HPDE6-E6E7 (cell line): ENCODE measurements around the gene OSBPL10.

Source experiments
- DNase-seq: peaks from one replicate; pipeline ENCODE4 v3.0.0; 2011; ENCODE audit warnings: missing footprints; ENCODE audit errors: extremely low spot score

The OSBPL10 gene

DNA sequence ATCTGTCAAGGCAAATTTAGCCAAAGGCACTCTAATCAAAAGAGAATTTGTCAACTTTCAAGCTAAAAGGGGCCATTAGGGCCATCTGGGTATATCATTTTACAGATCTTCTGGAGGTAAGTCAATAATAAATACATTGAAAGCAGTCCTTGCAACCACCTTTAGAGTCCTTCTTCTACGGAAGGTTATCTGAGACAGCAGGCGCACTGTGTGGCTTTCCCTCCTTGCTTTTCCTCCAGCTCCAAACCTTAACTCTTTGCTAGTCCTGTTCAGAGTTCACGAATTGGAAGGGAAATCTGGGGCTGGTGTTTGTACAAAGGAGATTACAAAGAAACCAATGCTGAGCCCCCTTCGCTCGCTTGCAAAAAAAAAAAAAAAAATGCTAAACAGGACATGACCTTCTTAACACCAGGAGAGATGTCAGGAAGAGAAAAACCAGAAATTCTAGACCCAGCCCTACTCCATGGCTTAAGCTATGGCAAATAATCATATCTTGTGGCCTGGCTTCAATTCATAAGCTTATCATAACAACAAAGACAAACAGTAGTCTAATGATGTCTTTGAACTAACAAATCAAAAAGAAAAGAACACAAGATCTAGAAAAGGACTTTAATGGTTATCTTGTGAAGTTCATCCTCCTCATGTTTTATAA lies 232.7 kb downstream of the OSBPL10 start:
- DNase-seq = no peak

DNA sequence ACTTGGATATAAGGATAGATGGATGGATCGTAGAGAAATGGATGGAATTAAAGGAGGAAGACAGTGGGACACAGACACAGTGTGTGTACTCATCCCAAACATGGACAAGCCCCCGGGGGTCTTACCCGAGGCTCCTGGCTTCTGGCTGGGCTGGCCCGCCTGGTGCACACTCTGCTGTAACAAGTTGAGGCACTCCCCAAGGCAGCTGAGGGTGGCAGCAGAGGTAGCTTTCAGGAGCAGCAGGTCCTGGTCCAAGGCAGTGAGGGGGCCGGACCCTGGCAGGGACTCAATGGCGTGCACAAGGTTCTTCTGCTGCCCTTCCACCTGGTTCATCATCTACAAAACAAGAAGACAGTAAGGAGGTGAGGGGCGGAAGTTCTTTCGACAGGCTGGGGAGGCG lies 233.3 kb downstream of the OSBPL10 start:
- DNase-seq = no peak

DNA sequence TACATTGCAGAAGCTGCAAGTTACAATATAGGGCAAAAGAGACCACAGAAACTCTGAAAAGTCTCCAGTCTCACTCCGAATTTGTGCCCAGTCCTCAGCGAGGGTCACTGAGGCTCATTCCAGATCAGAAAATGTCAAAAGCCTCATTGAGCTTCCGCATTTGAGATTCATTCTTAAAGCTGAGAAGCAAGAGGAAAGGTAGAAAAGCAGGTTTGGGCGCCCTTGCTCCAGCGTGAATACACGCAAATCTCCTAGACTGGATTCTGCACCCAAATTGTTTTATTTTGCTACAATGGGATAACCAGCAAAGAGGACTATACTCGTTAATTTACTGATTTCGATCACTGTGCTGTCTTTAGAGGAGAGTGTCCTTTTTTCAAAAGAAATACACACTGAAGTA lies 236.1 kb downstream of the OSBPL10 start:
- DNase-seq = no peak

DNA sequence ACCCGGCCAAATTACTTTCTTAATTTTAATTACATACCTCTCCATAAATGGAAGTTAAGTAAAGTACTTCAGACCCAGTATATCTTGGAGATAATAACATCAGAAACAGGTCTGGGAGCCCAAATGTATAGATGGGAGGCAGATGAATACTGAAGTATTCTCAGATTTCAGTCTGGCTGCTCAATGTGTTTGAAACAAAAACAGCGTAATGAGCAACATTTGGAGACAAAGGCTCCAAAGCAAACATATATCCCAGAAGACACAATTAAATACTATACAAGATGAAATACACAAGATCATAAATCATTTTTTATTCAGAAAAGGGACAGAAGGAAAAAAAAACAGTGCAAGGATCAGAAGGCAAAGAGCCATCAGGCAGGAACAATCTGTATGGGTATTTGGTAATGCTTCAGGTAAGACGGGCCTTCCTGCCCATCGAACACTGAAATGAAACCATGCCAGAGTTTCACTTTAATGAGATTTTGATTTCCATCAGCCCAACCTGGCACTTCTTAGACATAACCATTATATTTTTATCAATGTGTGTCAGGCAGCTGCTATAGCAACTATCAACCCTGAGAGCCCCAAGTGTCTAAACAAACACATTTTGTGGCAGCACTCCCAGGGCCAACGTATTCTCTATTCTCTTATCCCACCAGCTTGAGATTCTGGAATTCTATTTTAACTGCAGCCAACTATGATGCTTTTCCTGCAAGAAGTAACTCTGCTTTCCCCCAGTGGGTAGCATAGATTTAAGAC lies 237.6 kb downstream of the OSBPL10 start:
- no peak for DNase-seq

DNA sequence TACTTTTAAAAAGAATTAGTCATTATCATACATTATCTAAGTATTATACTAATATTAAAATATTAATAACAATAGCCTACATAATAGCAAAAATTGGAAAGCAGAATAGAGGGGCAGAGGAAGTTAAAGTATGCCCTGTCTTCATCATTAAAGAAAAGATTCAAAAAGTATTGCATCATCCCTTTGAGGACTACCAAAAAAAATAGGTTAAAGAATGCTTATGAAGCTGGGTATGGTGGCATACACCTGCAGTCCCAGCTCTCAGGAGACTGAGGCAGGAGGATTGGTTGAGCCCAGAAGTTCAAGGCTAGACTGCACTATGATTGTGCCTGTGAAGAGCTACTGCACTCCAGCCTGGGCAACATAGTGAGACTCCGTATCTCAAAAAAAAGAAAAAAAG lies 240.7 kb downstream of the OSBPL10 start:
- DNase-seq = no peak

DNA sequence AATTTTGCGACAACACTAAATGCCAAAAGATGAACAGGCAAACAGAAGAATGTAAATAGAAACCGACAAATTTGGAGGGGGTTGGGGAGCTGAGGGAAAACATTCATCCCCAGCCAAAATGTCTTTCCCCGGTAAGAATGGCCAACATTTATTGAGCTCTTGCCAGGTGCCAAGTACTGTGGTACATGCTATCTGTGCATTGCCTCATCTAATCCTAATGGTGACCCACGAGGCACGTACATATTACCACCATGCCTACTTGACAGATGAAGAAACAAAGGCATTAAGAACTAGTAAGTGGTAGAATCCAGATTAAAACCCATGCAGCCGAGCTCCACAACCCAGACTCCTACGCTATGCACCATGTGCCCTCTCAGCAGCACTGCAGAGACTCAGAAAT lies 242.7 kb downstream of the OSBPL10 start:
- no peak for DNase-seq

DNA sequence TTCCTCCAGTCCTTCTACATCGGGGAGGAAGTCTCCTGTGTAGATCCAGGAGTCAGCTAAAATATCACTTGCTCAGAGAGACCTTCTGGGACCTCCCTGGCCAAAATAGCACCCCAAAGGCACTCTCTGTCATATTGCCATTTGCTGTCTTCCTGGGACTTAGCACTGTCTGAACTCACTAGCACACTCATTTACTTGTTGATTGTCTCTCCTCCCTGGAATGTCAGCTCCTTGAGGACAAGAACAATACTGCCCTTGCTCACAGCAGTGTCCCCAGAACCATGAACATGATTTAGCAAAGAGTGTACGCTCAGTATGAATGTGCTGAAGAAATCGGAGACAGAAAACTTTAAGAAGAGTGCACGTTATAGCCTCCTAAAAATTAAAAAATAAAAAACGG lies 245.4 kb downstream of the OSBPL10 start:
- no peak for DNase-seq

DNA sequence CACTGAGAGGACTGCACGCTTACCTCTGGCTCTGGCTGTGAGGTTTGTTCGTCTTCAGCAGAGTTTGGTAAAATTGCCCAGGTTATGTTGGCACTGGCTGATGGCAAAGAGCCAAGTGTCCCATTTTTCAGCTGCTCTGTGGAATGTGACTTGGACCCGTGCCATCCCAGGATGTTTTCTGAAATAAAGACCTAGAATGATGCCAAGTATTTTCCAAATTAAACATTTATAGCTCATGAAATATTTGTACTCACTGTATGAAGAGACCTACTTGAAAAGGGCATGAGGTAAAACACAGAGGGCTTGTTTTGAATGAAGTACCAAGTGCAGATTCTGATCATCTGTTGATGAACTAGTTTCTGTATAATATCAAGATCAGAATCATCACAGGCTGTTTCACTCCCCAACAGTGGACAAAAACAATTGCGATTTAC lies 247.8 kb downstream of the OSBPL10 start:
- no peak for DNase-seq

DNA sequence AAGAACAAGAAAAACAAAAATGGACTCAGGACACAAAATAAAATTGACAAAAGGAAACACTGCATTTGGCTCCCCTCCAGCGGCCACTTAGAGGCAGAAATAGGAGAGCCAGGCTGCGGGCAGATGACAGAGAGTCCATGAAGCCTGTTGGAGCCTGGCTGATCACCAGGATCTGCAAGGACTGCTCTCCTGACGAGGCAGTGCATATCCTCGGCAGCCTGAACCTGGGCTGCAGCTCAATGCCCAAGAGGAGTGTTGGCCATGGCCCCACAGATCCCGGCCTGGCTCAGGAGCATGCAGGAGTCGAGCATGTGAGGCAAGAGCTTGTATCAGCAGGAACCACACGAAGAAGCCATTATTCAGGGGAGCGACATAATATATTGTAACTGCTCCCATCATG lies 248.5 kb downstream of the OSBPL10 start:
- DNase-seq = no peak

DNA sequence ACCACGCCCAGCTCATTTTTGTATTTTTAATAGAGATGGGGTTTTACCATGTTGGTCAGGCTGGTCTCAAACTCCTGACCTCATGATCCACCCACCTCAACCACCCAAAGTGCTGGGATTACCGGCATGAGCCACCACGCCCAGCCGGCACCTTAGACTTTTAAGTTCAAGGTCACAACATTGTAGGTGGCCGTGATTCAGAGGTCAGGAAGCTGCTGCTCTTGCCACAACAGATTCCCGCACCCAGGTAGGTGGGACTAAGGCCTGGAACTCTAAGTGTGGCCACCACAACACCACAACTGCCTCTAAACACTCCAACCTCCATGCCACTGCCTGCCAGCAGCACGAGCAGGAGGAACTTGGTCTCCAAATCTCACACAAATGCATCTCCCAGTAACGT lies 251.5 kb downstream of the OSBPL10 start:
- DNase-seq = no peak

DNA sequence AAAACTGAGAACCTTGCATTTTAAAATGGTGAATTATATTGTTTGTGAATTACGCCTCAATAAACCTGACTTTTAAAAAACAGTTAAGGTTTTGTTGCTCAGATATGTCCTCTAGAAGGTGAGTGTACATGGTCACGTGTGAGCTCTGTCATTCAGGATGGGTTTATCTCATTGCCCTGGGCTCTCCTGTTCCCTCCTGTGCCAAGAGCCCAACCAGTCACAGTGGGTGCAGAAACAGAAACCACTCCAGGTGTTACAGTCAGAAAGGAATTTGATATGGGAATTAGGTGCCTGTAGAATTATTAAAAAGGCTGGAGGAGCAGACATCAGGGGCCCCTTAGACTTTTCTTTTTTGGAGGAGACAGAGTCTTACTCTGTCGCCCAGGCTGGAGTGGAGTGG lies 252.0 kb downstream of the OSBPL10 start:
- no peak for DNase-seq

DNA sequence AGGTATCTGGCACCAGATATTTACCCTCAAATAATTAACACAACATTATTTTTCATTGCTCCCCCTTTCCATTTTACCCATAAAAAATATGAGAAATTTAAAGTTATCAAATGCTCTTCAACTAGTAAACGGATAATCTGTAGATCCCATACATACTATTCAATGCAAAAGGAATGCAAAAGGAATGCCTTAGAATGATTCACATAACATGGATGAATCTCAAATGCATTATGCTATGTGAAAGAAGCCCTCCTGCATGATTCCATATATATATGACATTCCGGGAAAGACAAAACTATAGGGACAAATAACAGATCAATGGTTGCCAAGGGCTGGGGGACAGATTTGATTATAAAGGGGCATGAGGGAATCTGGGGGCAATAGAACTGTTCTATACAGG lies 252.7 kb downstream of the OSBPL10 start:
- DNase-seq = no peak

DNA sequence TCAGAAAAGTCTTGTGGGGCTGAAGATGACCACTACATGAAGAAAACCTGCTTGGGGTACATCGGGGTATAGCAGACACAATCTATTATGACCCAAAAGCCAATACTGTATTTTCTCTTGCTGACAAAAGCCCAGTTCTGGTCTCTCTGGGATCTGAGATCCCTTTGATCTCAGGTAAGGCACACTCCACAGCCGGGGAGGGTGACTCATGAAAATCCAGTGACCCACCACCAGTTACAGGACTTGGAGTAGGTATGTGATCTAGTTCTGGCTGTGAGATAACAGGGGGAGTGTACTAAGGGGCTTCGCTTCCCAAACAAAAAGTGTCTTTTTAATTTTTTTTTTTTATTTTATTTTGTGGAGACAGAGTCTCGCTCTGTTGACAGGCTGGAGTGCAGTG lies 255.1 kb downstream of the OSBPL10 start:
- DNase-seq = no peak

DNA sequence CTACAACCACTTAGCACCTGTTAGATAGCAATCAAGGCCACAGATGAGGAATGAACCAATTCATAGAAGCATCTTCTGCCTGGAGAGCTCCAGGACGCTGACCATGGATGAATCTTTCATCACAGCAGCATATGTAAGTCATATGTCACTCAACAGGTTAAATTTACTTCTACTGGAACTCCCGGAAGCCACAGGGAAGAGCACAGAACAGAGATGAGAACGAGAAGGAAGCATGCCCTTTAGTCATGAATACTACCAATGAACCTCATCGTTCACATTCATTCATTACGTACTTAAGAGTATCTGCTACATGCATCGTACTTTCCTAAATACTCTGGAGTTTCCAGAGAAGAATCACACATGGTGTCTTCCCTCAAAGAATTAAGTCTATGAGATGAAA lies 255.5 kb downstream of the OSBPL10 start:
- no peak for DNase-seq

DNA sequence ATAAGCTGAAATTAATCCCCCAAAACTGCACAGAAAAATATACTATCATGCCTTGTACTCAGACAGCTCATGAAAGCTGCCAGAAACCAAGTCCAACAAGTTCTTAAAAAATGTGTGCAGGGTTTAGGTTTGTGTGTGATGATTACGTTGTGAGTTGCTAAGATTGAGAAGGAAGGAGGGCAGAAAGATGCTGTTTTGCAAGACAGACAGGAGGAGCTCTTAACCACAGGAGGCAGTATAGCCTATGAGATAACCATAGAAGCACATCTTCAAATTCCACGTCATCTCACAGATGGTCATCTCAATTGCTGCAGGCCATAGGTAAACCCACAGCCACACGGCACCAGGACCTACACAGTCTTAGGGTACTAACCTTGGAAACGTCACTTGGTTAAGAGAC lies 256.4 kb downstream of the OSBPL10 start:
- no peak for DNase-seq

DNA sequence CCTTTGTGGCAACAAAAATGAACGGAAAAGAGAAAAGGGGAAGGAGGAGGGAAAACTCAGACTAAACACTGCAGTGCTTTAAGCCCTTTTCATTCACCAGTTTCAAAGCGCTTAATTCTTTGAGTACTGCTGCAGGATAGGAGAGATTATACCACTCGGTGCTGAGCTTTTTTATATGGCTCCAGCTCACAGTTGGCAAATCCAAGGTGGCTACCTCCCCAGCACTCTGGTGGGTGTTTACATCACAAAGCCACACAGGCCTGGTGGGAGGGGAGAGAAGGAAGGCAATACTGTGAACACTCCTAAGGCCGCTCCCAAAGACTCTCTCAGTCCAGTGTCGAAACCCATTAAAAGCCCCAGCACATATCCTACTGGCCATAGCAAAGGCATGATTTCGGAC lies 256.9 kb downstream of the OSBPL10 start:
- DNase-seq = no peak

DNA sequence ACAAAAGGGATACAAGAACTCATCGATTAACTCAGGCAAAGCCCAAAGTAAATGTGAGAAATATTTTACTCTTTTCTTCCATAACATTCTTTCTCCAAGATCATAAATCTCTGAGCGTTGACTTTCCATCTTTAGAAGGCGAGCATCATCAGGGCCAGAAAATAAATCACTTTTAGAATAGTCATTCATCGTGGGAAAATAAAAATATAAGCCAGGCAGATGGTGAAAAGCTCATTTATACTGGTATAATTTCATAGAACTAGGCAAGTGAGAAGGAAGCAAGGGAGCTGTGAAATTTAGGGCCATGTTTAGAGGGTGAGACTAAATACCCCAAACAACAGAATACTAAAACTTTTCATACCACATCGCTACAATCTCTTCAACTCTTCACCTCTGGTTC lies 257.4 kb downstream of the OSBPL10 start:
- DNase-seq = no peak

DNA sequence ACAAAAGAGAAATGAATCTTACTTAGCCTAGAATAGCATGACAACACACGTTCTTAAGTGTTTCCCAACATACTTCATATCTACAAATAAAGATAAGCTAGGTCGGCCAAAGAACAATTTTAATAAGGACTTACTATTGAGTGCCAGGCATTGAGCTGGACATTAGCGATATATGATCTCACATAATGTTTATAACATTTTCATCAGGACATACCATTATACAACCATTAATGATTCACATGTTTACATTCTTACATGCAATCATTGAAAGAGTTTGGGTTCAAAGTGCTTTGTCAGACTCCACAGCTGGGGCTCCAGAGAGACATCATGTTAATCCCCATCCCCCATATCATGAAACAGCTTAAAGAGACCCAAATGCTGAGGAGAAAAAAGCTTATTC lies 259.4 kb downstream of the OSBPL10 start:
- DNase-seq = no peak

DNA sequence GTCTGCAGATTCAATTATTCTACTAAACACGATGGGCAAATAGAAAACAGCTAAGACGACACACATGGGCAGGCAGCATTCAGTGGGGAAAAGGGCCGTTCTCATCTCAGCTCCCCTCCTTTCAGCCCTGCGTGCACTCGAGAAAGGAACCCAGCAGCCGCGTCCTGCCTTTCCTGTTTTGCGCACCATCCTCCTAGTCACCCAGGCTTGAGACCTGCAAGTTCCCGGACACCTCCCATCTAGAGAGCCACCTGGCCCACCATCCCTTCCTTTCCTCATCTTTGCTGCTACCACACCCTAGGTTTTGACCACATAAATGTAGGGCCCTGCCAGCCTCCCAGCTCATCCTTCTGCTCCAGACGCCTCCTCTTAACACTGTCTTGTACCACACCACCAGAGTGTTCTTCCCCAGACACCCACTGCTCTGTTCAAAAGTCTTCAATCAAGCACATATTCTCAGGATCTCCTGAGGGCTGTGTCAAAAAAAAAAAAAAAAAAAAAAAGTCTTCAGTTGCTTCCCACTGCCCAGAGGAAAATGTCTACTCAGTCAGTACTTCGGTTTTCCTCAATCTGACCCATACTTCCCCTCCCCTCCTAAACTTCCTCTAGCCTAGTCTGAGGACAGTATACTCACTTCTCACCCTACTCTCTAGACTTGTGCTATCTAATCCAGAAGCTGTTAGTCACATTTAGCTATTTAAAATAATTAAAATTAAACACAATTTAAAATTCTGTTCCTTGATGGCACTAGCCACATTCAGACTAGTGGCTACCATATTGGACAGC lies 266.4 kb downstream of the OSBPL10 start:
- DNase-seq = no peak

DNA sequence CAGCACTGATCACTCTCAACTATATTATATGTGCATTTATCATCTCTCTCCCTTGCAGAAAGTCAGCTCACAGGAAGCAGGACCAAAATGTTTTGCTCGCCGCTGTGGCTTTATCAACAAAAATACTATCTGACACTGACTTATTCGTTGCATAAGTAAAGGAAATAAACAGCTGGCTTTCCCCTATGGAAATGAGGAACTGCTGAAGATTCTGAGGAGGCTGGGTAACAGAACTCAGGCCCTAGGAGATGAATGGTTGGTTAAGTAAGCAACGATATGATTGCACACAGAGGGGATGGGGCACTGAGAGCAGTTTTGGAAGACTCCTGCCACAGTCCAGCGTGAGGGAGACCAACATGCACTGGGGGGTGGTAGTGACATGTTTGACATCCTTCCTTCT lies 267.2 kb downstream of the OSBPL10 start:
- no peak for DNase-seq

DNA sequence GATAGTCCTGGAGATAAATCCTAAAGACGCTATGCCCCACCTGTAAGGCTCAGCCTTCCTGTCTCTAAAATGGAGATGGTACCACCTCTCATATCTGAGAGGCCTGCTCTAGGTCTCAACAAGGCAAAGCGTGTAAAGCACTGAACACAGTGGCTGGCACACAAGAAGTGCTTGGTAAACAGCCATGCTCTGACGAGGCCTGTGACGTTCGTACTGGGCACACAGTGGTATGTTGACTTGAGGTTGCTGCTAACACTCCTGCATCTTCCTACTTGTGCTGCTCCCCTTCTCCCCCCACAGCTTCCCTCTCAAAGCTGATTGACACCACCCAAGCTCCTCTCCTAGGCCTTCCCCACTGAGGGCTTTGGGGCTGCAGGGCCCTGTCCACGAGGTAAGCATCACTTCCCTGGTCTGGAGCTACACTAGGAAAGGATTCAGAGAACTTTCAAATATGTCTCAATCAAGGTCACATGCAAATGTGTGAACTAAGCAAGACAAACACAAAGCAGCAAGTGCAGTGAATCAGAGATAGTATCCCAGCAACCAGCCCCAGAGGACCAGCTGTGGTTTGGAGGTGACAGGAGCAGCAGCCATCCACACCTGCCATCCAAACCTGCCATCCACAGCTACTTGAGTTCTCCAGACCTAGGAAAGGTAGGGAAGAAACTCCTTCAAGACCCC lies 270.8 kb downstream of the OSBPL10 start:
- DNase-seq = no peak

DNA sequence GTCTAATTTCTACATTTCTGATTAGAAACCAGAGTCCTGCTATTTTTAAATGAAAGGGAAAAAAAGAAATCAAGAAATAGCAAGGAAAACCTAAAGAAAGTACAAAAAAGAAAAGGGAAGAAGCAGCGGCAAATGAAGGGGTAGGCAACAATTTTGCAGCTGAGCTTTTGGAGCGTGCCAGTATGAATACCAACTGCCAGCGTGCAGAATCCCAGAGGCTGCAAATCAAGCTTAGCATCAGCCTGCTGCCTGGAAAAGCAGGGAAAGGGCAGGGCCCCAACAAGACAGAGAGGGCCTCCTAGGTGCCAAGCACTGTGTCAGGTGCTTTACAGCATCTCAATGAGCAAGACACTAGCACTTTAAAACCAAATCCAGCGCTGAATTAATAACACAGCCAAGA lies 271.5 kb downstream of the OSBPL10 start:
- no peak for DNase-seq
